HG02623 (cell line): ENCODE measurements around the gene SMARCC2.
A peak's percentile ranks its signal among the peaks of the same experiment; 100 is the strongest.
"Not testable (repeated sequence)": the region's sequence is repeated elsewhere in the genome, so short reads cannot be mapped to it uniquely, and the experiment has no call there.

Experiments used
- ATAC-seq: cut with Tn5 transposase; IDR thresholded peaks from one replicate; pipeline ENCODE4 v1.9.1; 2021; ENCODE audit warnings: moderate library complexity; ENCODE audit not compliant: unreplicated experiment

Gene SMARCC2

GRCh38 chr12:56126732-56127239 lies 62.5 kb downstream of the SMARCC2 start:
- ATAC-seq = no peak

GRCh38 chr12:56124133-56124532 lies 65.2 kb downstream of the SMARCC2 start:
- ATAC-seq = no peak

GRCh38 chr12:56122637-56123036 lies 66.6 kb downstream of the SMARCC2 start:
- no peak for ATAC-seq

- no peak for ATAC-seq
Observed at GRCh38 chr12:56121204-56121870, 67.9 kb downstream of the SMARCC2 start.

GRCh38 chr12:56120158-56120846 lies 69.0 kb downstream of the SMARCC2 start:
- no peak for ATAC-seq

- ATAC-seq = no peak
Observed at GRCh38 chr12:56119361-56119796, 69.9 kb downstream of the SMARCC2 start.

GRCh38 chr12:56118688-56119357 lies 70.5 kb downstream of the SMARCC2 start:
- no peak for ATAC-seq

GRCh38 chr12:56117778-56118687 lies 71.2 kb downstream of the SMARCC2 start, which contains the start of gene ZC3H10:
Gene ZC3H10, plus strand, starts transcription at chr12:56118266. Its CDS starts 2,297 bp downstream, at chr12:56120563.
- peak; percentile 84 for ATAC-seq

GRCh38 chr12:56117082-56117706 lies 72.1 kb downstream of the SMARCC2 start:
- not testable (repeated sequence) for ATAC-seq

- peak; percentile 29 for ATAC-seq
Observed at GRCh38 chr12:56116267-56117081, 72.8 kb downstream of the SMARCC2 start, which contains the start of gene RPL41. Gene RPL41, plus strand, starts transcription at chr12:56116633.

GRCh38 chr12:56115329-56115728 lies 74.0 kb downstream of the SMARCC2 start:
- ATAC-seq = no peak

GRCh38 chr12:56114084-56114483 lies 75.2 kb downstream of the SMARCC2 start:
- no peak for ATAC-seq
